NB4 (cell line): ENCODE measurements around the gene TTC4.
A peak's percentile ranks its signal among the peaks of the same experiment; 100 is the strongest.
"Not testable (repeated sequence)": the region's sequence is repeated elsewhere in the genome, so short reads cannot be mapped to it uniquely, and the experiment has no call there.

Experiments used
- DNase-seq: peaks from one replicate; pipeline ENCODE4 v3.0.0; 2010; ENCODE audit warnings: low read depth
- H3K4me3 ChIP-seq: one replicate; pipeline ENCODE4 v1.5.1; 2011; ENCODE audit warnings: mild to moderate bottlenecking, low read depth, low read length, moderate library complexity
- MYC ChIP-seq: IDR thresholded peaks from 2 replicates; pipeline ENCODE4 v1.6.1; 2011; ENCODE audit warnings: low read depth, low read length
- POLR2A ChIP-seq: IDR thresholded peaks from 2 replicates; pipeline ENCODE4 v1.6.1; 2011; ENCODE audit warnings: mild to moderate bottlenecking; ENCODE audit not compliant: insufficient read length; ENCODE audit errors: extremely low read depth
- TF ChIP-seq, protein P1 (sequence below): IDR thresholded peaks from one replicate; pipeline ENCODE4 v1.5.1; 2012; ENCODE audit warnings: low read depth, low read length
- TF ChIP-seq, protein P2 (sequence below): IDR thresholded peaks from 2 replicates; pipeline ENCODE4 v1.6.1; 2011; ENCODE audit warnings: low read depth, low read length

The TTC4 gene

DNA sequence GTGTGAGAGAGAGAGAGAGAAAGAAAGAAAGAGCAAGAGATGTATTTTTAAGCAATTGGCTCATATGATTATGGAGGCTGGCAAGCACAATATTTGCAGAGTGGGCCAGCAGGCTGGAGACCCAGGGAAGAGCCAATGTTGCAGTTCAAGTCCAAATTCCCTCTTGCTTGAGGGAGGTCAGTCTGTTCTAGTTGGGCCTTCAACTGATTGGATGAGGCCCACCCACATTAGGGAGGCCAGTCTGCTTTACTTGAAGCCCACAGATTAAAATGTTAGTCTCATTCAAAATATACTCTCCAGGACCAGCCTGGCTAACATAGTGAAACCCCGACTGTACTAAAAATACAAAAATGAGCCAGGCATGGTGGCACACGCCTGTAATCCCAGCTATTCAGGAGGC, 57.3 kb downstream of the TTC4 start:
- no peak for TF ChIP-seq MYC
- H3K4me3 ChIP-seq = no peak overlapping the region
- DNase-seq = no peak

DNA sequence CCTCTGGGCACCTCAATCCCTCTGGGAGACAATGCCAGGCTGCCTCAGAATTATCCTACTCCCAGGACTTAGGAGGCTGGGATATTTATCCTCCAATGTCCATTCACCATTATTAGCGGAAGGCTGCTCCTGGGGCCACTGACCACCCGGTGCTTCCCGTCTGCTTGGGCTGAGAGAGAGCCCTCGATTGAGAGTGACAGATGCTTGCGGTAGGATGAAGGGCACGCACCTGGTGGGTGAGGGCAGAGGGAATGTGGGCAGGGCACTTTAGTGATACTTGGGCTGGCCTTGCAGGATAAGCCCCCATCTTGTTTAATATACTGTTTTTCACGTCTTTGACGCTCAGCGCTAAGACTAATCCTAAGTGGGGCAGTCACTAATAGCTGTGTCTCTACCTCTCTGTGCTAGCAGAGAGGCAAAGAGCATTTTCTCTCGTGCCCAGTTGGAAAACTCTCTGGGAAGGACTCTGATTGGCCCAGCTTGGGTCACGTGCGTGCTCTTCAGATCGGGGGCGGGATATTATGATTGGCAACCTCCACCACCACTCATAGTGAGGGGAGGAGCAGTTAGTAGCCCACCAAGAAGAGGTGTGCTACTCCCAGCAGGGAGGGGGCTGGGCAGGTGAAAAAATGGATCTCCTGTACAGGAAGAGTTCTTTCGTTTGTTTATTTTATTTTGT, 59.3 kb downstream of the TTC4 start:
- H3K4me3 ChIP-seq = no peak overlapping the region
- TF ChIP-seq POLR2A (no peak), MYC (no peak)
- TF ChIP-seq, protein P1, sequence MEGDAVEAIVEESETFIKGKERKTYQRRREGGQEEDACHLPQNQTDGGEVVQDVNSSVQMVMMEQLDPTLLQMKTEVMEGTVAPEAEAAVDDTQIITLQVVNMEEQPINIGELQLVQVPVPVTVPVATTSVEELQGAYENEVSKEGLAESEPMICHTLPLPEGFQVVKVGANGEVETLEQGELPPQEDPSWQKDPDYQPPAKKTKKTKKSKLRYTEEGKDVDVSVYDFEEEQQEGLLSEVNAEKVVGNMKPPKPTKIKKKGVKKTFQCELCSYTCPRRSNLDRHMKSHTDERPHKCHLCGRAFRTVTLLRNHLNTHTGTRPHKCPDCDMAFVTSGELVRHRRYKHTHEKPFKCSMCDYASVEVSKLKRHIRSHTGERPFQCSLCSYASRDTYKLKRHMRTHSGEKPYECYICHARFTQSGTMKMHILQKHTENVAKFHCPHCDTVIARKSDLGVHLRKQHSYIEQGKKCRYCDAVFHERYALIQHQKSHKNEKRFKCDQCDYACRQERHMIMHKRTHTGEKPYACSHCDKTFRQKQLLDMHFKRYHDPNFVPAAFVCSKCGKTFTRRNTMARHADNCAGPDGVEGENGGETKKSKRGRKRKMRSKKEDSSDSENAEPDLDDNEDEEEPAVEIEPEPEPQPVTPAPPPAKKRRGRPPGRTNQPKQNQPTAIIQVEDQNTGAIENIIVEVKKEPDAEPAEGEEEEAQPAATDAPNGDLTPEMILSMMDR = no peak
- TF ChIP-seq, protein P2, sequence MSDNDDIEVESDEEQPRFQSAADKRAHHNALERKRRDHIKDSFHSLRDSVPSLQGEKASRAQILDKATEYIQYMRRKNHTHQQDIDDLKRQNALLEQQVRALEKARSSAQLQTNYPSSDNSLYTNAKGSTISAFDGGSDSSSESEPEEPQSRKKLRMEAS = no peak
- DNase-seq = peak; percentile 35

DNA sequence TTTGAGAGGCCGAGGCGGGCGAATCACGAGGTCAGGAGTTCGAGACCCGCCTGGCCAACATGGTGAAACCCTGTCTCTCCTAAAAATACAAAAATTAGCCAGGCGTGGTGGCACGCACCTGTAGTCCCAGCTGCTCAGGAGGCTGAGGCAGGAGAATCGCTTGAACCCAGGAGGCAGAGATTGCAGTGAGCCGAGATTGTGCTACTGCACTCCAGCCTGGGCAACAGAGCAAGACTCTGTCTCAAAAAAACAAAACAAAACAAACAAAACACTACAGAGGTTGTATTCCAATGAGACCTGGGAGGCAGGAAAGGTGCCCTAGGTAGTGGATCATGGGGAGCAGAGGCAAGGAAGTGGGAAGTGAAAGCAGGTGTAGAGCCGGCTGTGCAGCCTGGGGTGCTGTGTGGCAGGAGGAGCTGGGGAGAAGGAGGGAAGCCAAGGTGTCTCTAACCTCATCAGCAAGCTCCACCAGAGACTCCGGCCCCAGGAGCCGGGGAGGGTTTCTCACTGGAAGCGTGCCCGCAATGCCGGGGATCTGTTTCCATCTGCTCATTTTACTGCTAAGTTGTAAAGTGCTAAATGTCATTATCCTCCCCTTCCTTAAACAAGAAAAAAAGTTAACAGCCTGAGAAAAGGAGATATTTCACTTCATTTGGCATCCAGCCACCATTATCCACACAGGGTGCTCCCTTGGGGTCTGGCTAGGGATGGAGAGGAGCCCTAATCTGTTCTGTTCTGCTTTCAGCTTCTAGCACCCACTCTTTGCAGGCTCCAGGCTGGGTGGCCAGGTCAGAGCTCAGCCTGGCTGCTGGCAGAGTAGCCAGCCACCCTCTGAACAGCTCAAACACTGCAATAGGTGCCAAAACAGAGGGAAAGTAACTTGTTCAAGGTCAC, 60.4 kb downstream of the TTC4 start:
- DNase-seq = not testable (repeated sequence)

DNA sequence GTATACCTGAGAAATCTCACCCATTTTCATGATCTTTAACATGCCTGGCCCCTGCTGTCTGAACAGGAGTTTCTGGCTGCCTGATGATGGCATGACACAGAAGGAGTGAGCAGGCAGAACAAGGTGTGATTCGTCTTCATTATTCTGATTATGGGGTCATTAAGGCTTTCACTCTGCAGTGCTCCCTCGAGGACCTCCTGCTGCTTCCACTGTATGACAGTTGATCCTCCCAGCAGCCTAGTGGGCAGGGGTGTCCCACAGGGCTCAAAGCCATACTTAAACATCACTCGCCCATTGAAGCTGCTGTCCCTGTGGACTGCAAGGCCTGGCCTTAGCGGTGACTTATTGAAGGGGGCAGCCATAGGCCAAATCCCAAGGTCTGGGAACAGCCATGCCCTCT, 61.4 kb downstream of the TTC4 start:
- TF ChIP-seq, protein P2 = no peak
- TF ChIP-seq POLR2A (no peak), MYC (no peak)
- TF ChIP-seq, protein P1 = no peak
- DNase-seq = no peak

More for the DNA sequence above, 60.4 kb downstream of the TTC4 start:
- H3K4me3 ChIP-seq = not testable (repeated sequence)

DNA sequence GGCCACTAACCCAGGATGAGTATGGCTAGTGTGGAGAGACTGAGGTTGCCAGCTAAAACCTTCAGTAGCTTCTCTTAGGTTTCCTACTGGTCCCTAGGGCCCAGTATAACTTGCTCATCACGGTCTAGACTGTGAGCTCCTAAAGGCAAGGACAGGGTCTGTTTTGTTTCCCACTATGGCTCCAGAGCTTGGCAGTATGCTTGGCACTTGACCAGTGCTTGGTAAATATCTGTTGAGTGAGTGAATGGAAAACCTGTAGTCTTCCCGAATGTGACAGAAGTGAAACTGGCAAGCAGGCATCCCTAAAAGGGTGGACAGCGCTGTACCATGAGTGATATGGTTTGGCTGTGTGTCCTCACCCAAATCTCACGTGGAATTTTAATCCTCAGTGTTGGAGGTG, 61.8 kb downstream of the TTC4 start:
- DNase-seq = peak; percentile 47
- no peak overlapping the region for H3K4me3 ChIP-seq
- TF ChIP-seq POLR2A = no peak
- TF ChIP-seq, protein P2 = no peak
- TF ChIP-seq, protein P1 = no peak
- TF ChIP-seq MYC = no peak

More for the DNA sequence above, 61.4 kb downstream of the TTC4 start:
- H3K4me3 ChIP-seq = no peak overlapping the region

DNA sequence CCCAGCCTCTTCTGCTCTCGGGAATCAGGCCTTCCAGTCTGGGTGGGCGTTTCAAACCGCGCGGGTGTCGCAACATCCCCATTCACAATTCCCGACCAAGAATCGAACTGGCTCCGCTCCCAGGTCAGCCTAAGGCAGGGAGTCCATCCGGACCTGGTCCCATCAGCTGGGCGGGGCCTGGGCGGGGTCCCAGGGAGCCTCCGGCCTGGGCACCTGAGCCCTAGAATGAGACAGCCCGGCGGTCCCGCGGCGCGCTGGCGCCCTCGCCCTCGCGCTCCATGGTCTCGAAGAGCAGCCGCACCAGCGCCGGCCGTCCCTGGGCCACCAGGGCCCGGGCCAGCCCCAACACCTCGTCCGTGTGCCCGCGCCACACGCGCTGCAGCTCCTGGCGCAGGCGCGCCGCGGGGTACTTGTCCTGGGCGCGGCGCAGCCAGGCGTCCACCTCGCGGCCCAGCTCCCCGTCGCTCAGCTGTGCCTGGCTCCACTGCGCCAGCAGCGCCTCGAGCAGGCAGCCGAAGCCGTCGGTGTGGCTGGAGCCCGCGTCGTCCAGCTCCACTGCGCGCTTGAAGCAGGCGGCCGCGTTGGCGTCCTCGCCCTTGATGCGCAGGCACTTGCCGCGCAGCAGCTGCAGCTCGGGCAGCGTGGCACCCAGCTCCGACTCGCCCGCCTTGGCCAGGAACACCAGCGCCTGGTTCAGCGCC, 65.5 kb downstream of the TTC4 start:
- TF ChIP-seq, protein P2 = no peak
- TF ChIP-seq MYC (no peak), POLR2A (no peak)
- TF ChIP-seq, protein P1 = no peak
- DNase-seq = no peak
- no peak overlapping the region for H3K4me3 ChIP-seq
